ENCODE measurements around the gene SLC25A48. TPM values are rescaled to one million over a fixed set of nuclear protein-coding genes. Genes with fewer than 3 reads are reported as not detected.

The SLC25A48 gene
- total RNA-seq, 1 donor = not detected

GRCh38 chr5:135831851-135832555, 2.5 kb upstream of the SLC25A48 start:
- no peaks in the 10 kb centered on the region for H3K4me1 ChIP-seq (ENCODE audit: insufficient read depth, low read length)
- no peaks in the 10 kb centered on the region for H3K79me2 ChIP-seq (ENCODE audit: insufficient read depth, low read length)
- H4K20me1 ChIP-seq (ENCODE audit: insufficient read depth, low read length) = no peaks in the 10 kb centered on the region
- H2AFZ ChIP-seq (ENCODE audit: low read length) = no peak overlapping the region
- DNase-seq (ENCODE audit: insufficient read length, low spot score, missing footprints) = no peak
- H3K4me2 ChIP-seq (ENCODE audit: insufficient read depth, low read length) = no peak overlapping the region
- no peak overlapping the region for H3K27ac ChIP-seq (ENCODE audit: low read depth, low read length)
- H3K9me3 ChIP-seq (ENCODE audit: low read depth, low read length) = no peaks in the 10 kb centered on the region
- H3K36me3 ChIP-seq (ENCODE audit: insufficient read depth, low read length) = no peaks in the 10 kb centered on the region
- peaks cover 29% of the 10 kb centered on the region for H3K27me3 ChIP-seq (ENCODE audit: insufficient read depth, low read length)
- no peak for TF ChIP-seq CTCF (IDR thresholded peaks at IDR 0.05; ENCODE audit: extremely low read depth, low read depth, low read length)
- no peak overlapping the region for H3K4me3 ChIP-seq (ENCODE audit: insufficient read depth, low read length)

- Histone ChIP-seq H3K27me3 (ENCODE audit: insufficient read depth, low read length) (peaks cover 30% of the 10 kb centered on the region), H3K36me3 (ENCODE audit: insufficient read depth, low read length) (no peaks in the 10 kb centered on the region), H3K4me1 (ENCODE audit: insufficient read depth, low read length) (no peaks in the 10 kb centered on the region), H3K27ac (ENCODE audit: low read depth, low read length) (no peak overlapping the region), H3K4me3 (ENCODE audit: insufficient read depth, low read length) (no peak overlapping the region), H2AFZ (ENCODE audit: low read length) (no peak overlapping the region), H3K79me2 (ENCODE audit: insufficient read depth, low read length) (no peaks in the 10 kb centered on the region), H3K4me2 (ENCODE audit: insufficient read depth, low read length) (no peak overlapping the region), H4K20me1 (ENCODE audit: insufficient read depth, low read length) (no peaks in the 10 kb centered on the region), H3K9me3 (ENCODE audit: low read depth, low read length) (no peaks in the 10 kb centered on the region)
- DNase-seq (ENCODE audit: insufficient read length, low spot score, missing footprints) = no peak
- TF ChIP-seq CTCF (IDR thresholded peaks at IDR 0.05; ENCODE audit: extremely low read depth, low read depth, low read length) = no peak
These were observed 1.2 kb upstream of the SLC25A48 start for GRCh38 chr5:135832941-135833920.

GRCh38 chr5:135833961-135834638, 363 bp upstream of the SLC25A48 start:
- Histone ChIP-seq H3K79me2 (ENCODE audit: insufficient read depth, low read length) (no peaks in the 10 kb centered on the region), H3K4me3 (ENCODE audit: insufficient read depth, low read length) (peak overlapping the region; percentile 33), H2AFZ (ENCODE audit: low read length) (no peak overlapping the region), H3K9me3 (ENCODE audit: low read depth, low read length) (no peaks in the 10 kb centered on the region), H3K27ac (ENCODE audit: low read depth, low read length) (no peak overlapping the region), H3K36me3 (ENCODE audit: insufficient read depth, low read length) (no peaks in the 10 kb centered on the region), H4K20me1 (ENCODE audit: insufficient read depth, low read length) (no peaks in the 10 kb centered on the region), H3K27me3 (ENCODE audit: insufficient read depth, low read length) (peaks cover 30% of the 10 kb centered on the region), H3K4me2 (ENCODE audit: insufficient read depth, low read length) (peak overlapping the region; percentile 27), H3K4me1 (ENCODE audit: insufficient read depth, low read length) (no peaks in the 10 kb centered on the region)
- no peak for TF ChIP-seq CTCF (IDR thresholded peaks at IDR 0.05; ENCODE audit: extremely low read depth, low read depth, low read length)
- peak; percentile 93 for DNase-seq (ENCODE audit: insufficient read length, low spot score, missing footprints)
